Measurements from ENCODE around the gene ABCA9. TPM values are rescaled to one million over a fixed set of nuclear protein-coding genes. Genes with fewer than 3 reads are reported as not detected.

The ABCA9 gene
- total and polyA plus RNA-seq, 2 of the 13 experiments (the other 11 are each of a cell fraction or from before 2014, with no cell fraction given) = 0.04 TPM; not detected in 1

DNA sequence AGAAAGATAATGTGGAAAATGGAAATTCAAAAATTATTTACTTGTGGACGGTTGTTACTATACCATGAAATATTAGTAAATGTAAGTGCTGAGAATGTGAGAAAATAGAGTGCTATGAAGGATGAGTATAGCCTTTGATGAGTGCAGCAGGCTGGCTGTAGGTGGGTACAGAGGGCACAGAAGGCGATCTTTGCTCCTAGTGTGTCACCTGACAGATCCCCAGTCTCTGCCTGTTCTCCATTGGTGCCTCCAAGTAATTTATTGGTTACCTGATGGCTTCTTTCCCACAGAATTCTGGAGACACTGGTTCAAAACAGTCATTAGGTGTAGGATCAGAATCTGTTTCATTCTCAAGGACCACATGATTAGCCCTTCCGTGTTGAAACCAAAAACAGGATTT is 28.9 kb downstream of the ABCA9 start (continued):
- TF ChIP-seq ZNF564 (CRISPR knock-in tag; IDR thresholded peaks at IDR 0.05) (no peak), IKZF4 (CRISPR knock-in tag; IDR thresholded peaks at IDR 0.05; ENCODE audit: borderline replicate concordance, low read depth, not compliant biosample characterization) (no peak), ISL2 (CRISPR knock-in tag; IDR thresholded peaks at IDR 0.05) (no peak), KLF9 (CRISPR knock-in tag; IDR thresholded peaks at IDR 0.05; ENCODE audit: low read depth) (no peak), FOXM1 (CRISPR knock-in tag; IDR thresholded peaks at IDR 0.05) (no peak), AHDC1 (CRISPR knock-in tag; IDR thresholded peaks at IDR 0.05; ENCODE audit: borderline replicate concordance) (0 out of 2 replicates have a peak, but pooled peaks have one; percentile 41), GATA4 (IDR thresholded peaks at IDR 0.05; ENCODE audit: borderline replicate concordance, low read depth) (no peak), ZSCAN12 (CRISPR knock-in tag; IDR thresholded peaks at IDR 0.05) (no peak), ZNF496 (CRISPR knock-in tag; IDR thresholded peaks at IDR 0.05; ENCODE audit: insufficient replicate concordance) (no peak), DPF2 (CRISPR knock-in tag; IDR thresholded peaks at IDR 0.05; ENCODE audit: borderline replicate concordance, low read depth) (no peak), SNAPC2 (CRISPR knock-in tag; IDR thresholded peaks at IDR 0.05) (no peak), ETV5 (CRISPR knock-in tag; IDR thresholded peaks at IDR 0.05; ENCODE audit: borderline replicate concordance) (no peak), NFATC3 (CRISPR knock-in tag; IDR thresholded peaks at IDR 0.05) (no peak), NFRKB (IDR thresholded peaks at IDR 0.05) (no peak), EHMT2 (IDR thresholded peaks at IDR 0.05; ENCODE audit: borderline replicate concordance, low read depth, low read length) (peak; percentile 63; the same call in 1 of the 2 replicates), SYNCRIP (IDR thresholded peaks at IDR 0.05; ENCODE audit: insufficient read depth, low read depth, low read length) (no peak), EED (CRISPR knock-in tag; IDR thresholded peaks at IDR 0.05) (no peak), PPARG (CRISPR knock-in tag; conservative IDR thresholded peaks at IDR 0.05) (no peak), NCOR1 (IDR thresholded peaks at IDR 0.05; ENCODE audit: borderline replicate concordance, low read length) (no peak)
- TF ChIP-seq, protein P1, sequence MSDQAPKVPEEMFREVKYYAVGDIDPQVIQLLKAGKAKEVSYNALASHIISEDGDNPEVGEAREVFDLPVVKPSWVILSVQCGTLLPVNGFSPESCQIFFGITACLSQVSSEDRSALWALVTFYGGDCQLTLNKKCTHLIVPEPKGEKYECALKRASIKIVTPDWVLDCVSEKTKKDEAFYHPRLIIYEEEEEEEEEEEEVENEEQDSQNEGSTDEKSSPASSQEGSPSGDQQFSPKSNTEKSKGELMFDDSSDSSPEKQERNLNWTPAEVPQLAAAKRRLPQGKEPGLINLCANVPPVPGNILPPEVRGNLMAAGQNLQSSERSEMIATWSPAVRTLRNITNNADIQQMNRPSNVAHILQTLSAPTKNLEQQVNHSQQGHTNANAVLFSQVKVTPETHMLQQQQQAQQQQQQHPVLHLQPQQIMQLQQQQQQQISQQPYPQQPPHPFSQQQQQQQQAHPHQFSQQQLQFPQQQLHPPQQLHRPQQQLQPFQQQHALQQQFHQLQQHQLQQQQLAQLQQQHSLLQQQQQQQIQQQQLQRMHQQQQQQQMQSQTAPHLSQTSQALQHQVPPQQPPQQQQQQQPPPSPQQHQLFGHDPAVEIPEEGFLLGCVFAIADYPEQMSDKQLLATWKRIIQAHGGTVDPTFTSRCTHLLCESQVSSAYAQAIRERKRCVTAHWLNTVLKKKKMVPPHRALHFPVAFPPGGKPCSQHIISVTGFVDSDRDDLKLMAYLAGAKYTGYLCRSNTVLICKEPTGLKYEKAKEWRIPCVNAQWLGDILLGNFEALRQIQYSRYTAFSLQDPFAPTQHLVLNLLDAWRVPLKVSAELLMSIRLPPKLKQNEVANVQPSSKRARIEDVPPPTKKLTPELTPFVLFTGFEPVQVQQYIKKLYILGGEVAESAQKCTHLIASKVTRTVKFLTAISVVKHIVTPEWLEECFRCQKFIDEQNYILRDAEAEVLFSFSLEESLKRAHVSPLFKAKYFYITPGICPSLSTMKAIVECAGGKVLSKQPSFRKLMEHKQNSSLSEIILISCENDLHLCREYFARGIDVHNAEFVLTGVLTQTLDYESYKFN (CRISPR knock-in tag; conservative IDR thresholded peaks at IDR 0.05) = peak; percentile 56
- TF ChIP-seq, protein P2, sequence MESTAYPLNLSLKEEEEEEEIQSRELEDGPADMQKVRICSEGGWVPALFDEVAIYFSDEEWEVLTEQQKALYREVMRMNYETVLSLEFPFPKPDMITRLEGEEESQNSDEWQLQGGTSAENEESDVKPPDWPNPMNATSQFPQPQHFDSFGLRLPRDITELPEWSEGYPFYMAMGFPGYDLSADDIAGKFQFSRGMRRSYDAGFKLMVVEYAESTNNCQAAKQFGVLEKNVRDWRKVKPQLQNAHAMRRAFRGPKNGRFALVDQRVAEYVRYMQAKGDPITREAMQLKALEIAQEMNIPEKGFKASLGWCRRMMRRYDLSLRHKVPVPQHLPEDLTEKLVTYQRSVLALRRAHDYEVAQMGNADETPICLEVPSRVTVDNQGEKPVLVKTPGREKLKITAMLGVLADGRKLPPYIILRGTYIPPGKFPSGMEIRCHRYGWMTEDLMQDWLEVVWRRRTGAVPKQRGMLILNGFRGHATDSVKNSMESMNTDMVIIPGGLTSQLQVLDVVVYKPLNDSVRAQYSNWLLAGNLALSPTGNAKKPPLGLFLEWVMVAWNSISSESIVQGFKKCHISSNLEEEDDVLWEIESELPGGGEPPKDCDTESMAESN (CRISPR knock-in tag; conservative IDR thresholded peaks at IDR 0.05) = no peak
